ENCODE measurements around the gene DCTN2. TPM values are rescaled to one million over a fixed set of nuclear protein-coding genes. Genes with fewer than 3 reads are reported as not detected.

The DCTN2 gene
- polyA plus RNA-seq, 1 donor from 2014 or later: 369 TPM

GRCh38 chr12:57525615-57526383, 21.2 kb downstream of the DCTN2 start:
- no peak overlapping the region for H3K9ac ChIP-seq (ENCODE audit: low read length)
- H4K20me1 ChIP-seq (ENCODE audit: insufficient read depth): no peaks in the 10 kb centered on the region
- peaks cover 18% of the 10 kb centered on the region for H3K79me2 ChIP-seq (replicated peaks; ENCODE audit: insufficient read depth, low read length)
- TF ChIP-seq, protein P1, sequence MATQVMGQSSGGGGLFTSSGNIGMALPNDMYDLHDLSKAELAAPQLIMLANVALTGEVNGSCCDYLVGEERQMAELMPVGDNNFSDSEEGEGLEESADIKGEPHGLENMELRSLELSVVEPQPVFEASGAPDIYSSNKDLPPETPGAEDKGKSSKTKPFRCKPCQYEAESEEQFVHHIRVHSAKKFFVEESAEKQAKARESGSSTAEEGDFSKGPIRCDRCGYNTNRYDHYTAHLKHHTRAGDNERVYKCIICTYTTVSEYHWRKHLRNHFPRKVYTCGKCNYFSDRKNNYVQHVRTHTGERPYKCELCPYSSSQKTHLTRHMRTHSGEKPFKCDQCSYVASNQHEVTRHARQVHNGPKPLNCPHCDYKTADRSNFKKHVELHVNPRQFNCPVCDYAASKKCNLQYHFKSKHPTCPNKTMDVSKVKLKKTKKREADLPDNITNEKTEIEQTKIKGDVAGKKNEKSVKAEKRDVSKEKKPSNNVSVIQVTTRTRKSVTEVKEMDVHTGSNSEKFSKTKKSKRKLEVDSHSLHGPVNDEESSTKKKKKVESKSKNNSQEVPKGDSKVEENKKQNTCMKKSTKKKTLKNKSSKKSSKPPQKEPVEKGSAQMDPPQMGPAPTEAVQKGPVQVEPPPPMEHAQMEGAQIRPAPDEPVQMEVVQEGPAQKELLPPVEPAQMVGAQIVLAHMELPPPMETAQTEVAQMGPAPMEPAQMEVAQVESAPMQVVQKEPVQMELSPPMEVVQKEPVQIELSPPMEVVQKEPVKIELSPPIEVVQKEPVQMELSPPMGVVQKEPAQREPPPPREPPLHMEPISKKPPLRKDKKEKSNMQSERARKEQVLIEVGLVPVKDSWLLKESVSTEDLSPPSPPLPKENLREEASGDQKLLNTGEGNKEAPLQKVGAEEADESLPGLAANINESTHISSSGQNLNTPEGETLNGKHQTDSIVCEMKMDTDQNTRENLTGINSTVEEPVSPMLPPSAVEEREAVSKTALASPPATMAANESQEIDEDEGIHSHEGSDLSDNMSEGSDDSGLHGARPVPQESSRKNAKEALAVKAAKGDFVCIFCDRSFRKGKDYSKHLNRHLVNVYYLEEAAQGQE (IDR thresholded peaks at IDR 0.05; ENCODE audit: borderline replicate concordance): no peak
- no peak for TF ChIP-seq TAF1 (IDR thresholded peaks at IDR 0.05; ENCODE audit: low read depth)
- TF ChIP-seq, protein P2, sequence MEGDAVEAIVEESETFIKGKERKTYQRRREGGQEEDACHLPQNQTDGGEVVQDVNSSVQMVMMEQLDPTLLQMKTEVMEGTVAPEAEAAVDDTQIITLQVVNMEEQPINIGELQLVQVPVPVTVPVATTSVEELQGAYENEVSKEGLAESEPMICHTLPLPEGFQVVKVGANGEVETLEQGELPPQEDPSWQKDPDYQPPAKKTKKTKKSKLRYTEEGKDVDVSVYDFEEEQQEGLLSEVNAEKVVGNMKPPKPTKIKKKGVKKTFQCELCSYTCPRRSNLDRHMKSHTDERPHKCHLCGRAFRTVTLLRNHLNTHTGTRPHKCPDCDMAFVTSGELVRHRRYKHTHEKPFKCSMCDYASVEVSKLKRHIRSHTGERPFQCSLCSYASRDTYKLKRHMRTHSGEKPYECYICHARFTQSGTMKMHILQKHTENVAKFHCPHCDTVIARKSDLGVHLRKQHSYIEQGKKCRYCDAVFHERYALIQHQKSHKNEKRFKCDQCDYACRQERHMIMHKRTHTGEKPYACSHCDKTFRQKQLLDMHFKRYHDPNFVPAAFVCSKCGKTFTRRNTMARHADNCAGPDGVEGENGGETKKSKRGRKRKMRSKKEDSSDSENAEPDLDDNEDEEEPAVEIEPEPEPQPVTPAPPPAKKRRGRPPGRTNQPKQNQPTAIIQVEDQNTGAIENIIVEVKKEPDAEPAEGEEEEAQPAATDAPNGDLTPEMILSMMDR (IDR thresholded peaks at IDR 0.05; ENCODE audit: poor library complexity, severe bottlenecking): no peak
- TF ChIP-seq SMC3 (conservative IDR thresholded peaks at IDR 0.05; ENCODE audit: poor library complexity): no peak
- no peak for TF ChIP-seq EP300 (conservative IDR thresholded peaks at IDR 0.05; ENCODE audit: poor library complexity, severe bottlenecking)
- TF ChIP-seq EZH2 (IDR thresholded peaks at IDR 0.05; ENCODE audit: borderline replicate concordance, insufficient read depth, low read length, poor library complexity, severe bottlenecking): no peak
- no peak for TF ChIP-seq MXI1 (conservative IDR thresholded peaks at IDR 0.05; ENCODE audit: poor library complexity, severe bottlenecking)
- no peak for TF ChIP-seq POLR2AphosphoS5 (IDR thresholded peaks at IDR 0.05)
- TF ChIP-seq RAD21 (conservative IDR thresholded peaks at IDR 0.05): no peak
- H3K4me2 ChIP-seq (ENCODE audit: low read length): no peak overlapping the region
- no peaks in the 10 kb centered on the region for H3K9me2 ChIP-seq (ENCODE audit: insufficient read depth, low read length)
- no peak overlapping the region for H2AFZ ChIP-seq (ENCODE audit: low read depth, low read length)
- H3K27ac ChIP-seq (ENCODE audit: low read length): no peak overlapping the region
- no peaks in the 10 kb centered on the region for H3K9me3 ChIP-seq (ENCODE audit: low read length)
- peak overlapping the region; percentile 86 for H3K4me3 ChIP-seq (ENCODE audit: low read length)
- no peaks in the 10 kb centered on the region for H3K27me3 ChIP-seq (ENCODE audit: insufficient read depth, low read depth, low read length)
- no peaks in the 10 kb centered on the region for H3K36me3 ChIP-seq (ENCODE audit: insufficient read depth, low read length)
- peaks cover 4% of the 10 kb centered on the region for H3F3A ChIP-seq (ENCODE audit: insufficient read depth, low read length, poor library complexity, severe bottlenecking)

DNA sequence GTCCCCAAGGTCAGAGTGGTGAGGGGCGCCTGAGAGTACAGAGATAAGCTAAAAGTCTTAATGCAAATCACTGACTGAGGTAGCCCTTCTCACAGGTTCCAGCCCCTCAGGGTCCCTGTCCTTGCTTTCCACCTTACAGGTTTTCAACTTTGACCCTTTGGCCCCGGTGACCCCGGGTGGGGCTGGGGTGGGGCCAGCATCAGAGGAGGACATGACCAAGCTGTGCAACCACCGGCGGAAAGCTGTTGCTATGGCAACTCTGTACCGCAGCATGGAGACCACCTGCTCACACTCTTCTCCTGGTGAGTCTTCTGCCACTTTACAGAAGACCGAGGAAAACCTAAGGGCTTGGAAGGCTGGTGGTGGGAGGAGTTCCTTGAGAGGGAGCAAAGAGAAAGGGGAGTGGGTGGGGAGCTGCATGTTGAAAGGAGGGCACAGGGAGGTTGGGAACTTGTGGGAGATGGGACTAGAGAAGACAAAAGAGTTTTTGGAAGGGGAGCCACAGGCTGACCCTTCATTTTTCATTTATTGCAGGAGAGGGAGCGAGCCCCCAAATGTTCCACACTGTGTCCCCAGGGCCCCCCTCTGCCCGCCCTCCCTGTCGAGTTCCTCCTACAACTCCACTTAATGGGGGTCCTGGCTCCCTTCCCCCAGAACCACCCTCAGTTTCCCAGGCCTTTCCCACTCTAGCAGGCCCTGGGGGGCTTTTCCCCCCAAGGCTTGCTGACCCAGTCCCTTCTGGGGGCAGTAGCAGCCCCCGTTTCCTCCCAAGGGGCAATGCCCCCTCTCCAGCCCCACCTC, 22.0 kb downstream of the DCTN2 start:
- Histone ChIP-seq H3K9ac (ENCODE audit: low read length) (no peak overlapping the region), H3K27me3 (ENCODE audit: insufficient read depth, low read depth, low read length) (no peaks in the 10 kb centered on the region), H4K20me1 (ENCODE audit: insufficient read depth) (no peaks in the 10 kb centered on the region), H3F3A (ENCODE audit: insufficient read depth, low read length, poor library complexity, severe bottlenecking) (peaks cover 4% of the 10 kb centered on the region), H3K4me3 (ENCODE audit: low read length) (peak overlapping the region; percentile 86), H3K27ac (ENCODE audit: low read length) (no peak overlapping the region), H2AFZ (ENCODE audit: low read depth, low read length) (no peak overlapping the region), H3K4me2 (ENCODE audit: low read length) (no peak overlapping the region), H3K79me2 (replicated peaks; ENCODE audit: insufficient read depth, low read length) (peaks cover 18% of the 10 kb centered on the region), H3K9me3 (ENCODE audit: low read length) (no peaks in the 10 kb centered on the region), H3K9me2 (ENCODE audit: insufficient read depth, low read length) (no peaks in the 10 kb centered on the region), H3K36me3 (ENCODE audit: insufficient read depth, low read length) (no peaks in the 10 kb centered on the region)
- TF ChIP-seq POLR2AphosphoS5 (IDR thresholded peaks at IDR 0.05) (no peak), SMC3 (conservative IDR thresholded peaks at IDR 0.05; ENCODE audit: poor library complexity) (no peak), EZH2 (IDR thresholded peaks at IDR 0.05; ENCODE audit: borderline replicate concordance, insufficient read depth, low read length, poor library complexity, severe bottlenecking) (no peak), TAF1 (IDR thresholded peaks at IDR 0.05; ENCODE audit: low read depth) (no peak), MXI1 (conservative IDR thresholded peaks at IDR 0.05; ENCODE audit: poor library complexity, severe bottlenecking) (peak; percentile 46)
- TF ChIP-seq, protein P2 (IDR thresholded peaks at IDR 0.05; ENCODE audit: poor library complexity, severe bottlenecking): no peak
- TF ChIP-seq, protein P1 (IDR thresholded peaks at IDR 0.05; ENCODE audit: borderline replicate concordance): no peak

All from neural cell (in vitro differentiated cells).